HepG2 (cell line): Measurements from ENCODE around the gene MAP3K9. TPM values are rescaled to one million over a fixed set of nuclear protein-coding genes. Genes with fewer than 3 reads are reported as not detected.

Experiments used
- BCL6 ChIP-seq: IDR thresholded peaks from 2 replicates; pipeline ENCODE4 v1.6.1; 2016; ENCODE audit warnings: missing genetic modification reagents, missing compliant biosample characterization
- E2F5 ChIP-seq: sonication (generic); formaldehyde crosslinking; conservative IDR thresholded peaks from 2 replicates; pipeline ENCODE4 v1.4.0; 2020; ENCODE audit warnings: missing genetic modification reagents
- GZF1 ChIP-seq: sonication (generic); formaldehyde crosslinking; IDR thresholded peaks from 2 replicates; pipeline ENCODE4 v1.5.1; 2020; ENCODE audit warnings: mild to moderate bottlenecking, missing genetic modification reagents
- HMG20A ChIP-seq: IDR thresholded peaks from 2 replicates; pipeline ENCODE4 v1.6.1; 2016; ENCODE audit warnings: borderline replicate concordance
- HNF1B ChIP-seq: sonication (generic); formaldehyde crosslinking; IDR thresholded peaks from 2 replicates; pipeline ENCODE4 v1.5.1; 2020; ENCODE audit warnings: mild to moderate bottlenecking, moderate library complexity, missing genetic modification reagents
- NCOA2 ChIP-seq: sonication (generic); formaldehyde crosslinking; IDR thresholded peaks from 2 replicates; pipeline ENCODE4 v1.8.0; 2022; ENCODE audit warnings: inconsistent platforms
- PPARG ChIP-seq: conservative IDR thresholded peaks from 2 replicates; pipeline ENCODE4 v1.6.1; 2016; ENCODE audit warnings: missing biosample characterization, missing genetic modification reagents
- RAD21 ChIP-seq: fragments of 450-650 bp; formaldehyde crosslinking; IDR thresholded peaks from 2 replicates; pipeline ENCODE4 v1.5.0; 2020; ENCODE audit warnings: mild to moderate bottlenecking
- RFX5 ChIP-seq: IDR thresholded peaks from 2 replicates; pipeline ENCODE4 v1.6.1; 2011; ENCODE audit warnings: low read depth, low read length, improper control_type of control experiment
- RNF219 ChIP-seq: sonication (generic); formaldehyde crosslinking; IDR thresholded peaks from 2 replicates; pipeline ENCODE4 v1.5.0; 2020; ENCODE audit warnings: mild to moderate bottlenecking, missing genetic modification reagents
- RXRA ChIP-seq: sonication (generic); formaldehyde crosslinking; IDR thresholded peaks from 2 replicates; pipeline ENCODE4 v1.5.1; 2020; ENCODE audit warnings: missing genetic modification reagents
- TEAD3 ChIP-seq: optimal IDR thresholded peaks from 2 replicates; pipeline ENCODE3; 2016; ENCODE audit warnings: borderline replicate concordance
- TIGD3 ChIP-seq: sonication (generic); formaldehyde crosslinking; IDR thresholded peaks from 2 replicates; pipeline ENCODE4 v1.5.1; 2020; ENCODE audit warnings: mild to moderate bottlenecking, missing genetic modification reagents, borderline replicate concordance
- TMF1 ChIP-seq: sonication (generic); formaldehyde crosslinking; IDR thresholded peaks from 2 replicates; pipeline ENCODE4 v1.8.1; 2022; ENCODE audit warnings: low read depth, missing genetic modification reagents
- WIZ ChIP-seq: sonication (generic); formaldehyde crosslinking; IDR thresholded peaks from 2 replicates; pipeline ENCODE4 v1.5.1; 2020; ENCODE audit warnings: mild to moderate bottlenecking, missing genetic modification reagents
- ZMAT5 ChIP-seq: sonication (generic); formaldehyde crosslinking; IDR thresholded peaks from 2 replicates; pipeline ENCODE4 v1.5.0; 2020; ENCODE audit warnings: mild to moderate bottlenecking, low read depth, missing genetic modification reagents, borderline replicate concordance
- ZNF607 ChIP-seq: sonication (generic); formaldehyde crosslinking; IDR thresholded peaks from 2 replicates; pipeline ENCODE4 v1.5.1; 2020; ENCODE audit warnings: missing genetic modification reagents, mild to moderate bottlenecking, borderline replicate concordance
- ZNF770 ChIP-seq: sonication (generic); formaldehyde crosslinking; IDR thresholded peaks from 2 replicates; pipeline ENCODE4 v1.5.0; 2020; ENCODE audit warnings: mild to moderate bottlenecking, missing genetic modification reagents
- ZNF775 ChIP-seq: sonication (generic); formaldehyde crosslinking; IDR thresholded peaks from 2 replicates; pipeline ENCODE4 v1.4.0; 2020; ENCODE audit warnings: missing genetic modification reagents, mild to moderate bottlenecking, moderate library complexity, borderline replicate concordance
- ZUFSP ChIP-seq: sonication (generic); formaldehyde crosslinking; IDR thresholded peaks from 2 replicates; pipeline ENCODE4 v1.9.0; 2021; ENCODE audit warnings: missing genetic modification reagents, mild to moderate bottlenecking, borderline replicate concordance
- polyA plus RNA-seq, 8 experiments: library from polyadenylated mRNA; depleted of rRNA in 3 of 8; stranded (reverse) in 7 of 8; unstranded in 1 of 8; fragments of >200 nt; fragmentation: Illumina TruSeq in 4 of 8; extraction: Trizol in 4 of 8; gene quantifications; 2 replicates each; pipeline versions ENCODE4 v1.2.1 to v1.2.3, GENCODE V29; 2011 to 2016; ENCODE audit warnings: low read depth in 4 of 8, missing spikeins in 1 of 8, mixed read lengths in 1 of 8; ENCODE audit not compliant: insufficient read depth in 1 of 8
- total RNA-seq, 5 experiments: library from RNA; depleted of rRNA; stranded (reverse); fragments of >200 nt; fragmentation: Illumina TruSeq; extraction: Trizol; gene quantifications; 2 replicates each; pipeline ENCODE4 v1.2.3, GENCODE V29; 2016; ENCODE audit warnings: low read depth in 1 of 5

Gene MAP3K9
- total and polyA plus RNA-seq, 2 of the 13 experiments (the other 11 are each of a cell fraction or from before 2014, with no cell fraction given) = 4.3 to 4.5 TPM

- peak; percentile 60; the same call in 1 of the 2 replicates for TF ChIP-seq RXRA
- no peak for TF ChIP-seq RFX5
- no peak for TF ChIP-seq E2F5
- TF ChIP-seq TMF1 = no peak
- peak; percentile 45; the same call in 1 of the 2 replicates for TF ChIP-seq ZNF607 (CRISPR knock-in tag)
- 0 out of 2 replicates have a peak, but pooled peaks have one; percentile 31 for TF ChIP-seq PPARG
- TF ChIP-seq TIGD3 = no peak
- TF ChIP-seq ZMAT5 = no peak
- peak; percentile 99 for TF ChIP-seq HNF1B (CRISPR knock-in tag)
- TF ChIP-seq RNF219 (CRISPR knock-in tag) = no peak
- TF ChIP-seq GZF1 (CRISPR knock-in tag) = no peak
- TF ChIP-seq HMG20A (CRISPR knock-in tag) = peak; percentile 73; the same call in 1 of the 2 replicates
- no peak for TF ChIP-seq ZNF770
- TF ChIP-seq WIZ (CRISPR knock-in tag) = no peak
- TF ChIP-seq ZUFSP (CRISPR knock-in tag) = no peak
- TF ChIP-seq ZNF775 (CRISPR knock-in tag) = no peak
- peak; percentile 58 for TF ChIP-seq TEAD3
- TF ChIP-seq RAD21 (CRISPR knock-in tag) = no peak
- TF ChIP-seq BCL6 = peak; percentile 92
- TF ChIP-seq NCOA2 (CRISPR knock-in tag) = peak; percentile 72
Measured at GRCh38 chr14:70753518-70753953, 55.8 kb downstream of the MAP3K9 start (continued).
